ENCODE data around the gene PGAP6.
"Not testable (repeated sequence)": the region's sequence is repeated elsewhere in the genome, so short reads cannot be mapped to it uniquely, and the experiment has no call there.

The PGAP6 gene

GRCh38 chr16:351804-352520, 29.8 kb downstream of the PGAP6 start:
- Histone ChIP-seq H3K27me3 (replicated peaks) (no peaks in the 10 kb centered on the region), H3K4me3 (ENCODE audit: low read depth, low read length) (peak overlapping the region; percentile 64), H3K36me3 (replicated peaks) (no peaks in the 10 kb centered on the region), H3K27ac (peak overlapping the region; percentile 43)
- in situ Hi-C loops (cut with HindIII; ENCODE audit: low pct_ligation_motif_present, low sequenced_read_pairs) = no loop called here
- no peak for TF ChIP-seq CTCF (IDR thresholded peaks at IDR 0.05; ENCODE audit: low read depth, low read length, missing control alignments)
- no peak for DNase-seq

DNA sequence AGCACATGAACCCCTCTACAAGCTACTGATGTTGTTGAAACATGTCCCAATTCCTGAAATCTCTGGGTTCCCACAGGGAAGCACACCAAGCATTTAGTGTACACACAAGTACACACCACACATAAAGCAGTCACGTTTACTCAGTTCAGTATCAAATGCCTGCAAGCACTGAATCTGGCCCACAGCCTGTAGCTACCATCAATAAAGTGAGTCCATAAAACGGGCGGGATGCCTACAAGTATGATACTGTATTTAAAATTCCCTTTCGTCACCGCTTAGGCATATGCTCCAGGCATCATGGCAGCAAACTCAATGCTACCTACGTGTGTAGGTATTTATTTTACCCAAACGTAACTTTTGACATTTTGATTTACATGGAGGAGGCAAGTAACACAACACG, 31.6 kb downstream of the PGAP6 start:
- no peak for DNase-seq
- H3K36me3 ChIP-seq (replicated peaks) = peaks cover under 1% of the 10 kb centered on the region
- no peak overlapping the region for H3K27ac ChIP-seq
- no peak for TF ChIP-seq CTCF (IDR thresholded peaks at IDR 0.05; ENCODE audit: low read depth, low read length, missing control alignments)
- in situ Hi-C loops (cut with HindIII; ENCODE audit: low pct_ligation_motif_present, low sequenced_read_pairs) = no loop called here
- H3K27me3 ChIP-seq (replicated peaks) = no peaks in the 10 kb centered on the region
- no peak overlapping the region for H3K4me3 ChIP-seq (ENCODE audit: low read depth, low read length)

- Histone ChIP-seq H3K27ac (no peak overlapping the region), H3K4me3 (ENCODE audit: low read depth, low read length) (no peak overlapping the region), H3K27me3 (replicated peaks) (no peaks in the 10 kb centered on the region), H3K36me3 (replicated peaks) (peaks cover 9% of the 10 kb centered on the region)
- in situ Hi-C loops (cut with HindIII; ENCODE audit: low pct_ligation_motif_present, low sequenced_read_pairs) = no loop called here
- DNase-seq = no peak
- TF ChIP-seq CTCF (IDR thresholded peaks at IDR 0.05; ENCODE audit: low read depth, low read length, missing control alignments) = no peak
Measured at GRCh38 chr16:349211-349610, 32.6 kb downstream of the PGAP6 start.

GRCh38 chr16:348495-348894, 33.3 kb downstream of the PGAP6 start:
- H3K4me3 ChIP-seq (ENCODE audit: low read depth, low read length); H3K36me3 ChIP-seq (replicated peaks); DNase-seq; H3K27me3 ChIP-seq (replicated peaks); H3K27ac ChIP-seq; in situ Hi-C loops (cut with HindIII; ENCODE audit: low pct_ligation_motif_present, low sequenced_read_pairs): not testable (repeated sequence)

DNA sequence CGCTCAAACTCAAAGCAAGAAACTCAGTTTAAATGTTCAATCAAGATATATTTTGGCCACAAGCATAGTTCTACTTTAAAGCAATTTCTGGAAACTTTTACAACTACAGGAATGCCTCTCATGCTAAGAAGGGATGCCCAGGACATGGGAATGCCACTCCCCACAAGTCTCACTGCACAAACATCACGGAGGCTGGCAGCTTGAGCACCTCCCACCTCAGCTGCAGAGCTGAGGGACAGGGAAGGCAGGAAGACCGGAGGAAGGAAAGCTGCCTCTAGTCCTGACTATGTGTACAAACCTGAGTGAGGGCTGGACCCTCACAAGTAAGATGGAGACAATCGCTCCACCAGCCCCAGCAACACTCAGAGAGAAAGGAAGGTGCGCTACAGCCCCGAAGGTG, 34.6 kb downstream of the PGAP6 start:
- no peak overlapping the region for H3K4me3 ChIP-seq (ENCODE audit: low read depth, low read length)
- no peak overlapping the region for H3K27ac ChIP-seq
- TF ChIP-seq CTCF (IDR thresholded peaks at IDR 0.05; ENCODE audit: low read depth, low read length, missing control alignments) = no peak
- H3K36me3 ChIP-seq (replicated peaks) = peaks cover 9% of the 10 kb centered on the region
- no peak for DNase-seq
- no peaks in the 10 kb centered on the region for H3K27me3 ChIP-seq (replicated peaks)
- in situ Hi-C loops (cut with HindIII; ENCODE audit: low pct_ligation_motif_present, low sequenced_read_pairs) = no loop called here

DNA sequence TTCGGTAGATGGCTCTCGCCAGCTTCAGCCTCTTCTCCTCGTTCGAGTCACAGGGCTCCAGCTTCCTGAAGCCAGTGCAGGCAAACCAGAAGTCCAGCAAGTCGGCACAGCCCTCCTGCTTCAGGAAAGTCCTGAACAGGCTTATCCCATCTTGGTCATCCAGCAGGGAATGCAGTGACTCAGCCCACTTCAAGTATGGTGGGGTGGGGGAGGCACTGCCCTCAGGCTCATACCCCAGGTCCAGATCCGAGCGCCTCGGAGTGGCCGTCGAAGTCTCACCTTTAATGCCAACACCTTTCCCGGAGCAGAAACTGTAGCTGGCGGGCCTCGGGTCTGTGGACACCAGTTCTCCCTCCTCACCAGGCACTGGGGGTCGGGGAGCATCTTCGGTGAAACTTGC, 35.2 kb downstream of the PGAP6 start:
- H3K27me3 ChIP-seq (replicated peaks) = no peaks in the 10 kb centered on the region
- in situ Hi-C loops (cut with HindIII; ENCODE audit: low pct_ligation_motif_present, low sequenced_read_pairs) = no loop called here
- TF ChIP-seq CTCF (IDR thresholded peaks at IDR 0.05; ENCODE audit: low read depth, low read length, missing control alignments) = no peak
- H3K36me3 ChIP-seq (replicated peaks) = peaks cover 9% of the 10 kb centered on the region
- no peak overlapping the region for H3K27ac ChIP-seq
- H3K4me3 ChIP-seq (ENCODE audit: low read depth, low read length) = no peak overlapping the region
- DNase-seq = no peak

Measured in brain microvascular endothelial cell (primary cell).